Measurements from ENCODE around the gene ADAMTSL1.

GRCh38 chr9:18539203-18539693, 65.3 kb downstream of the ADAMTSL1 start:
- TF ChIP-seq POLR2A (IDR thresholded peaks at IDR 0.05) (no peak), POLR2AphosphoS5 (IDR thresholded peaks at IDR 0.05) (no peak), EP300 (IDR thresholded peaks at IDR 0.05) (no peak)
- TF ChIP-seq, protein P1, sequence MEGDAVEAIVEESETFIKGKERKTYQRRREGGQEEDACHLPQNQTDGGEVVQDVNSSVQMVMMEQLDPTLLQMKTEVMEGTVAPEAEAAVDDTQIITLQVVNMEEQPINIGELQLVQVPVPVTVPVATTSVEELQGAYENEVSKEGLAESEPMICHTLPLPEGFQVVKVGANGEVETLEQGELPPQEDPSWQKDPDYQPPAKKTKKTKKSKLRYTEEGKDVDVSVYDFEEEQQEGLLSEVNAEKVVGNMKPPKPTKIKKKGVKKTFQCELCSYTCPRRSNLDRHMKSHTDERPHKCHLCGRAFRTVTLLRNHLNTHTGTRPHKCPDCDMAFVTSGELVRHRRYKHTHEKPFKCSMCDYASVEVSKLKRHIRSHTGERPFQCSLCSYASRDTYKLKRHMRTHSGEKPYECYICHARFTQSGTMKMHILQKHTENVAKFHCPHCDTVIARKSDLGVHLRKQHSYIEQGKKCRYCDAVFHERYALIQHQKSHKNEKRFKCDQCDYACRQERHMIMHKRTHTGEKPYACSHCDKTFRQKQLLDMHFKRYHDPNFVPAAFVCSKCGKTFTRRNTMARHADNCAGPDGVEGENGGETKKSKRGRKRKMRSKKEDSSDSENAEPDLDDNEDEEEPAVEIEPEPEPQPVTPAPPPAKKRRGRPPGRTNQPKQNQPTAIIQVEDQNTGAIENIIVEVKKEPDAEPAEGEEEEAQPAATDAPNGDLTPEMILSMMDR (IDR thresholded peaks at IDR 0.05), result no peak
